ENCODE data around the gene TLL2. TPM values are rescaled to one million over a fixed set of nuclear protein-coding genes. Genes with fewer than 3 reads are reported as not detected.

Gene TLL2
- total RNA-seq, 1 donor from 2014 or later = not detected

- H3K27me3 Mint-ChIP-seq (ENCODE audit: unreplicated experiment) = peaks cover 9% of the 10 kb centered on the region
- no peak for TF ChIP-seq CTCF (IDR thresholded peaks at IDR 0.05)
- no peaks in the 10 kb centered on the region for H3K36me3 Mint-ChIP-seq (ENCODE audit: unreplicated experiment)
- no peak overlapping the region for H3K4me3 Mint-ChIP-seq (ENCODE audit: unreplicated experiment)
- H3K4me1 Mint-ChIP-seq (ENCODE audit: unreplicated experiment) = peaks cover 4% of the 10 kb centered on the region
- no peaks in the 10 kb centered on the region for H3K9me3 Mint-ChIP-seq (ENCODE audit: unreplicated experiment)
- peak; percentile 23 for DNase-seq (ENCODE audit: extremely low spot score, unreplicated experiment)
- no peak overlapping the region for H3K27ac Mint-ChIP-seq (ENCODE audit: unreplicated experiment)
These were observed 98.4 kb downstream of the TLL2 start for GRCh38 chr10:96415150-96415890.

- TF ChIP-seq CTCF (IDR thresholded peaks at IDR 0.05) = no peak
- H3K27ac Mint-ChIP-seq (ENCODE audit: unreplicated experiment) = no peak overlapping the region
- H3K4me3 Mint-ChIP-seq (ENCODE audit: unreplicated experiment) = no peak overlapping the region
- H3K4me1 Mint-ChIP-seq (ENCODE audit: unreplicated experiment) = peaks cover 4% of the 10 kb centered on the region
- H3K27me3 Mint-ChIP-seq (ENCODE audit: unreplicated experiment) = peaks cover 9% of the 10 kb centered on the region
- DNase-seq (ENCODE audit: extremely low spot score, unreplicated experiment) = peak; percentile 69
- H3K9me3 Mint-ChIP-seq (ENCODE audit: unreplicated experiment) = no peaks in the 10 kb centered on the region
- no peaks in the 10 kb centered on the region for H3K36me3 Mint-ChIP-seq (ENCODE audit: unreplicated experiment)
These were observed 99.4 kb downstream of the TLL2 start for GRCh38 chr10:96414303-96414702.

- peaks cover 4% of the 10 kb centered on the region for H3K4me1 Mint-ChIP-seq (ENCODE audit: unreplicated experiment)
- H3K27me3 Mint-ChIP-seq (ENCODE audit: unreplicated experiment) = peaks cover 12% of the 10 kb centered on the region
- H3K36me3 Mint-ChIP-seq (ENCODE audit: unreplicated experiment) = no peaks in the 10 kb centered on the region
- no peak overlapping the region for H3K4me3 Mint-ChIP-seq (ENCODE audit: unreplicated experiment)
- H3K27ac Mint-ChIP-seq (ENCODE audit: unreplicated experiment) = no peak overlapping the region
- no peaks in the 10 kb centered on the region for H3K9me3 Mint-ChIP-seq (ENCODE audit: unreplicated experiment)
- no peak for TF ChIP-seq CTCF (IDR thresholded peaks at IDR 0.05)
- peak; percentile 83 for DNase-seq (ENCODE audit: extremely low spot score, unreplicated experiment)
These were observed 100.5 kb downstream of the TLL2 start for GRCh38 chr10:96413151-96413787.

GRCh38 chr10:96411716-96412320, 101.9 kb downstream of the TLL2 start:
- no peak for TF ChIP-seq CTCF (IDR thresholded peaks at IDR 0.05)
- no peak overlapping the region for H3K27ac Mint-ChIP-seq (ENCODE audit: unreplicated experiment)
- H3K27me3 Mint-ChIP-seq (ENCODE audit: unreplicated experiment) = peaks cover 19% of the 10 kb centered on the region
- no peaks in the 10 kb centered on the region for H3K9me3 Mint-ChIP-seq (ENCODE audit: unreplicated experiment)
- H3K4me1 Mint-ChIP-seq (ENCODE audit: unreplicated experiment) = peaks cover 2% of the 10 kb centered on the region
- H3K4me3 Mint-ChIP-seq (ENCODE audit: unreplicated experiment) = no peak overlapping the region
- DNase-seq (ENCODE audit: extremely low spot score, unreplicated experiment) = peak; percentile 11
- H3K36me3 Mint-ChIP-seq (ENCODE audit: unreplicated experiment) = no peaks in the 10 kb centered on the region

GRCh38 chr10:96410296-96410695, 103.4 kb downstream of the TLL2 start:
- Mint-ChIP-seq H3K9me3 (ENCODE audit: unreplicated experiment) (no peaks in the 10 kb centered on the region), H3K4me3 (ENCODE audit: unreplicated experiment) (no peak overlapping the region), H3K36me3 (ENCODE audit: unreplicated experiment) (no peaks in the 10 kb centered on the region), H3K27ac (ENCODE audit: unreplicated experiment) (no peak overlapping the region), H3K27me3 (ENCODE audit: unreplicated experiment) (peaks cover 24% of the 10 kb centered on the region), H3K4me1 (ENCODE audit: unreplicated experiment) (no peaks in the 10 kb centered on the region)
- peak; percentile 76 for DNase-seq (ENCODE audit: extremely low spot score, unreplicated experiment)
- TF ChIP-seq CTCF (IDR thresholded peaks at IDR 0.05) = no peak

Data from osteocyte (in vitro differentiated cells).